Measurements from ENCODE around the gene SSUH2.

DNA sequence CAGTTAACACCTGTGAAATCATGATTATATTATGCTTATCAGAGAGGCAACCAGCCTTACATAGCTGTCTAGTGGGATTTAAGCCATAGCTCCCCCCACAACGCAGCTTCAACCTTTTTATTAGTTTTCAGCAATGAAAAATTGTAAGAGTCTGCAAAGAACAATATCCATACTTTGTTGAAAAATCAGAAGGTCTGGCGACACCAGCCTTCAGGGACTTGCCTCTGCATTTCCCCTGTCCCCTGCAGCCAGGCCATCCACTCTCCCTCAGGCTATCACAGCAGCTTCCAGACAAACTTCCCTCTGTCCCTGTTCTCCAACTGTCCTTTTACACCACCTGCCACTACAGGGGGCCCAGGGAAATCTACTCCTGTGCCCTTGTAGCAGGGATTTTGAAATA, 59.9 kb downstream of the SSUH2 start:
- TF ChIP-seq, protein P1, sequence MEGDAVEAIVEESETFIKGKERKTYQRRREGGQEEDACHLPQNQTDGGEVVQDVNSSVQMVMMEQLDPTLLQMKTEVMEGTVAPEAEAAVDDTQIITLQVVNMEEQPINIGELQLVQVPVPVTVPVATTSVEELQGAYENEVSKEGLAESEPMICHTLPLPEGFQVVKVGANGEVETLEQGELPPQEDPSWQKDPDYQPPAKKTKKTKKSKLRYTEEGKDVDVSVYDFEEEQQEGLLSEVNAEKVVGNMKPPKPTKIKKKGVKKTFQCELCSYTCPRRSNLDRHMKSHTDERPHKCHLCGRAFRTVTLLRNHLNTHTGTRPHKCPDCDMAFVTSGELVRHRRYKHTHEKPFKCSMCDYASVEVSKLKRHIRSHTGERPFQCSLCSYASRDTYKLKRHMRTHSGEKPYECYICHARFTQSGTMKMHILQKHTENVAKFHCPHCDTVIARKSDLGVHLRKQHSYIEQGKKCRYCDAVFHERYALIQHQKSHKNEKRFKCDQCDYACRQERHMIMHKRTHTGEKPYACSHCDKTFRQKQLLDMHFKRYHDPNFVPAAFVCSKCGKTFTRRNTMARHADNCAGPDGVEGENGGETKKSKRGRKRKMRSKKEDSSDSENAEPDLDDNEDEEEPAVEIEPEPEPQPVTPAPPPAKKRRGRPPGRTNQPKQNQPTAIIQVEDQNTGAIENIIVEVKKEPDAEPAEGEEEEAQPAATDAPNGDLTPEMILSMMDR (IDR thresholded peaks at IDR 0.05): no peak
- TF ChIP-seq POLR2A (IDR thresholded peaks at IDR 0.05): no peak

Data from testis (tissue), 2 donors.